ENCODE results near the gene ADAT3.
"Not testable (repeated sequence)": the region's sequence is repeated elsewhere in the genome, so short reads cannot be mapped to it uniquely, and the experiment has no call there.

Gene ADAT3

DNA sequence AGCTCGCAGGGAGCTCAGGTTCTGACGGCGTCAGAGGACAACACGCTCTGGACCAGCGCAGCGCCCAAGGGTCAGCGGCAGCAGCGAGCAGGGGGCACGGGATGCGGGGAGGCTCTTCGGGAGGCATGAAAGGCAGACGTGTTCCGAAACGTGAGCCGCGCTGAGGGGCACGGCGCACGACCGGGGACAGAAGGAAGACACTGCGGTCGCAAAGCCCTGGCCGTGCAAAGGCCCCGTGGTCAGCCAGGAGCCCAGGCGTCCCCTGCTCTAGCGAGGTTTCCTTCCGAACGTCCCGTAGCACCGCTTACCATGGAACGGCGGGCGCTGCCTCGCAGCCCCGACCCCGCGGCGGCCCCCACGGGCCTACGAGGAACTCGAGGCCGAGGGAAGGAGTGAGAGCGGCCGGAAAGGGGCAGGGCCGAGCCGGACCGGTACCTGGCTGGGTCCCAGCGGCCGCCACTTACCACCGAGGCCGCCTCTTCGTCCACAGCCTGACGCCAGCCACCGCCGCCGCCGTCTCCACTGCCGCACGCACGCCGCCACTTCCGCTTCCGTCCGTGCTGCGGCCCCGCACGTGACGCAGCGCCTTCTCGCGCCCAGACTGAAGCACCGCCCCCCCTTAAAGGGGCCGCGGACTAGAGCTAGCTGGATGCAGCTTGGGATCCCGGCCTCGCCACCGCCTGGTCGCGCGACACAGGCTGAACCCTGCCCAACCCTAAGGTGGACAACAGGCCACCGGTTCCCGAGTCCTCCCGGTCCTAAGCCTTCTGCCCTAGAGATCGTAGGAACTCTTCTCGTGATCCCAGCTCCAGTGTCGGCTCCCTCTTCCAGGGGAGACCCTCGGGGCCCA, 29.3 kb upstream of the ADAT3 start:
- Histone ChIP-seq H3K4me2 (ENCODE audit: low read depth, low read length) (peak overlapping the region; percentile 99), H3K4me1 (ENCODE audit: low read length) (peaks cover 11% of the 10 kb centered on the region), H3K79me2 (ENCODE audit: low read length) (peaks cover 66% of the 10 kb centered on the region), H3K36me3 (replicated peaks; ENCODE audit: insufficient read depth, low read length) (peaks cover 4% of the 10 kb centered on the region), H3K27me3 (replicated peaks; ENCODE audit: insufficient read depth, low read length) (no peaks in the 10 kb centered on the region), H3K27ac (ENCODE audit: low read length) (peak overlapping the region; percentile 71), H3K9ac (ENCODE audit: low read length) (peak overlapping the region; percentile 92), H3F3A (ENCODE audit: insufficient read depth, low read length) (0 out of 2 replicates have a peak, but pooled peaks cover 12% of the 10 kb centered on the region), H3K9me2 (replicated peaks; ENCODE audit: insufficient read depth, low read length) (no peaks in the 10 kb centered on the region), H3K9me3 (replicated peaks; ENCODE audit: insufficient read depth, low read length) (no peaks in the 10 kb centered on the region), H3K4me3 (ENCODE audit: low read length) (peak overlapping the region; percentile 87), H4K20me1 (ENCODE audit: insufficient read depth, low read length) (peaks cover 12% of the 10 kb centered on the region; the same call in 1 of the 2 replicates), H2AFZ (ENCODE audit: low read length) (peak overlapping the region; percentile 91)
- no peak for TF ChIP-seq EZH2phosphoT487 (IDR thresholded peaks at IDR 0.05; ENCODE audit: low read length)
- TF ChIP-seq, protein P1, sequence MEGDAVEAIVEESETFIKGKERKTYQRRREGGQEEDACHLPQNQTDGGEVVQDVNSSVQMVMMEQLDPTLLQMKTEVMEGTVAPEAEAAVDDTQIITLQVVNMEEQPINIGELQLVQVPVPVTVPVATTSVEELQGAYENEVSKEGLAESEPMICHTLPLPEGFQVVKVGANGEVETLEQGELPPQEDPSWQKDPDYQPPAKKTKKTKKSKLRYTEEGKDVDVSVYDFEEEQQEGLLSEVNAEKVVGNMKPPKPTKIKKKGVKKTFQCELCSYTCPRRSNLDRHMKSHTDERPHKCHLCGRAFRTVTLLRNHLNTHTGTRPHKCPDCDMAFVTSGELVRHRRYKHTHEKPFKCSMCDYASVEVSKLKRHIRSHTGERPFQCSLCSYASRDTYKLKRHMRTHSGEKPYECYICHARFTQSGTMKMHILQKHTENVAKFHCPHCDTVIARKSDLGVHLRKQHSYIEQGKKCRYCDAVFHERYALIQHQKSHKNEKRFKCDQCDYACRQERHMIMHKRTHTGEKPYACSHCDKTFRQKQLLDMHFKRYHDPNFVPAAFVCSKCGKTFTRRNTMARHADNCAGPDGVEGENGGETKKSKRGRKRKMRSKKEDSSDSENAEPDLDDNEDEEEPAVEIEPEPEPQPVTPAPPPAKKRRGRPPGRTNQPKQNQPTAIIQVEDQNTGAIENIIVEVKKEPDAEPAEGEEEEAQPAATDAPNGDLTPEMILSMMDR (IDR thresholded peaks at IDR 0.05; ENCODE audit: low read length) = peak; percentile 34; the same call in 1 of the 2 replicates
- TF ChIP-seq EZH2 (optimal IDR thresholded peaks at IDR 0.05; ENCODE audit: low read depth, low read length) = no peak
- peak; percentile 98 for DNase-seq

GRCh38 chr19:1876496-1877279, 28.5 kb upstream of the ADAT3 start:
- Histone ChIP-seq H3K27ac (ENCODE audit: low read length) (peak overlapping the region; percentile 71; the same call in 1 of the 2 replicates), H3K4me2 (ENCODE audit: low read depth, low read length) (peak overlapping the region; percentile 99), H2AFZ (ENCODE audit: low read length) (peak overlapping the region; percentile 91), H3K4me1 (ENCODE audit: low read length) (peaks cover 11% of the 10 kb centered on the region), H3K4me3 (ENCODE audit: low read length) (peak overlapping the region; percentile 87), H4K20me1 (ENCODE audit: insufficient read depth, low read length) (peaks cover 12% of the 10 kb centered on the region; the same call in 1 of the 2 replicates), H3F3A (ENCODE audit: insufficient read depth, low read length) (0 out of 2 replicates have a peak, but pooled peaks cover 12% of the 10 kb centered on the region), H3K9ac (ENCODE audit: low read length) (peak overlapping the region; percentile 92), H3K79me2 (ENCODE audit: low read length) (peaks cover 62% of the 10 kb centered on the region)
- H3K27me3 ChIP-seq (replicated peaks; ENCODE audit: insufficient read depth, low read length); DNase-seq; H3K9me3 ChIP-seq (replicated peaks; ENCODE audit: insufficient read depth, low read length); H3K9me2 ChIP-seq (replicated peaks; ENCODE audit: insufficient read depth, low read length); H3K36me3 ChIP-seq (replicated peaks; ENCODE audit: insufficient read depth, low read length): not testable (repeated sequence)

- not testable (repeated sequence) for H3K9me2 ChIP-seq (replicated peaks; ENCODE audit: insufficient read depth, low read length); H3K4me3 ChIP-seq (ENCODE audit: low read length); DNase-seq; H3K27me3 ChIP-seq (replicated peaks; ENCODE audit: insufficient read depth, low read length); H2AFZ ChIP-seq (ENCODE audit: low read length); H3K9me3 ChIP-seq (replicated peaks; ENCODE audit: insufficient read depth, low read length); H3K9ac ChIP-seq (ENCODE audit: low read length); H3K4me2 ChIP-seq (ENCODE audit: low read depth, low read length); H3K36me3 ChIP-seq (replicated peaks; ENCODE audit: insufficient read depth, low read length); H3K27ac ChIP-seq (ENCODE audit: low read length)
- H3K4me1 ChIP-seq (ENCODE audit: low read length) = peaks cover 11% of the 10 kb centered on the region
- H4K20me1 ChIP-seq (ENCODE audit: insufficient read depth, low read length) = peaks cover 12% of the 10 kb centered on the region; the same call in 1 of the 2 replicates
- 0 out of 2 replicates have a peak, but pooled peaks cover 12% of the 10 kb centered on the region for H3F3A ChIP-seq (ENCODE audit: insufficient read depth, low read length)
- H3K79me2 ChIP-seq (ENCODE audit: low read length) = peaks cover 62% of the 10 kb centered on the region
These were observed 27.9 kb upstream of the ADAT3 start for GRCh38 chr19:1877280-1877660.

- not testable (repeated sequence) for H3K4me3 ChIP-seq (ENCODE audit: low read length); H2AFZ ChIP-seq (ENCODE audit: low read length); H3K27ac ChIP-seq (ENCODE audit: low read length); H3K9me2 ChIP-seq (replicated peaks; ENCODE audit: insufficient read depth, low read length); H3K36me3 ChIP-seq (replicated peaks; ENCODE audit: insufficient read depth, low read length); H3K9me3 ChIP-seq (replicated peaks; ENCODE audit: insufficient read depth, low read length); H4K20me1 ChIP-seq (ENCODE audit: insufficient read depth, low read length); H3K9ac ChIP-seq (ENCODE audit: low read length); H3K27me3 ChIP-seq (replicated peaks; ENCODE audit: insufficient read depth, low read length); DNase-seq; H3K4me2 ChIP-seq (ENCODE audit: low read depth, low read length)
- Histone ChIP-seq H3F3A (ENCODE audit: insufficient read depth, low read length) (0 out of 2 replicates have a peak, but pooled peaks cover 12% of the 10 kb centered on the region), H3K4me1 (ENCODE audit: low read length) (peaks cover 13% of the 10 kb centered on the region), H3K79me2 (ENCODE audit: low read length) (peaks cover 62% of the 10 kb centered on the region)
These were observed 26.6 kb upstream of the ADAT3 start for GRCh38 chr19:1878583-1878982.

GRCh38 chr19:1879982-1880381, 25.2 kb upstream of the ADAT3 start:
- not testable (repeated sequence) for DNase-seq; H3K9ac ChIP-seq (ENCODE audit: low read length); H3K27me3 ChIP-seq (replicated peaks; ENCODE audit: insufficient read depth, low read length); H3K9me3 ChIP-seq (replicated peaks; ENCODE audit: insufficient read depth, low read length); H4K20me1 ChIP-seq (ENCODE audit: insufficient read depth, low read length); H3K9me2 ChIP-seq (replicated peaks; ENCODE audit: insufficient read depth, low read length); H3K4me3 ChIP-seq (ENCODE audit: low read length); H2AFZ ChIP-seq (ENCODE audit: low read length); H3K27ac ChIP-seq (ENCODE audit: low read length); H3F3A ChIP-seq (ENCODE audit: insufficient read depth, low read length); H3K4me2 ChIP-seq (ENCODE audit: low read depth, low read length); H3K36me3 ChIP-seq (replicated peaks; ENCODE audit: insufficient read depth, low read length)
- Histone ChIP-seq H3K79me2 (ENCODE audit: low read length) (peaks cover 62% of the 10 kb centered on the region), H3K4me1 (ENCODE audit: low read length) (peaks cover 15% of the 10 kb centered on the region)
